ENCODE measurements around the gene KRT6A. TPM values are rescaled to one million over a fixed set of nuclear protein-coding genes. Genes with fewer than 3 reads are reported as not detected.

The KRT6A gene
- total RNA-seq, 1 donor from 2014 or later: 0.62 TPM

- no peak for DNase-seq
Observed at GRCh38 chr12:52524241-52524897, 31.3 kb upstream of the KRT6A start.

GRCh38 chr12:52523824-52524223, 30.8 kb upstream of the KRT6A start:
- DNase-seq: no peak

- DNase-seq: no peak
Observed at GRCh38 chr12:52522346-52523011, 29.4 kb upstream of the KRT6A start.

- no peak for DNase-seq
Observed at GRCh38 chr12:52521568-52522266, 28.7 kb upstream of the KRT6A start.

- DNase-seq: no peak
Observed at GRCh38 chr12:52521175-52521567, 28.1 kb upstream of the KRT6A start.

- DNase-seq: no peak
Observed at GRCh38 chr12:52519826-52520662, 27.0 kb upstream of the KRT6A start, which contains the start of gene KRT5. KRT5 (minus strand) TSS chr12:52520394; CDS start chr12:52520296, 98 bp downstream.

GRCh38 chr12:52519387-52519703, 26.3 kb upstream of the KRT6A start:
- DNase-seq: no peak

- no peak for DNase-seq
Observed at GRCh38 chr12:52518574-52519386, 25.7 kb upstream of the KRT6A start.

- no peak for DNase-seq
Observed at GRCh38 chr12:52517888-52518287, 24.8 kb upstream of the KRT6A start.

- DNase-seq: no peak
Observed at GRCh38 chr12:52517005-52517835, 24.2 kb upstream of the KRT6A start.

GRCh38 chr12:52515927-52516831, 23.1 kb upstream of the KRT6A start:
- DNase-seq: no peak

- no peak for DNase-seq
Observed at GRCh38 chr12:52515319-52515646, 22.2 kb upstream of the KRT6A start.

GRCh38 chr12:52514471-52515318, 21.6 kb upstream of the KRT6A start:
- no peak for DNase-seq

- no peak for DNase-seq
Observed at GRCh38 chr12:52513736-52514135, 20.7 kb upstream of the KRT6A start.

GRCh38 chr12:52508211-52508610, 15.2 kb upstream of the KRT6A start:
- no peak for DNase-seq

- no peak for DNase-seq
Observed at GRCh38 chr12:52506858-52507715, 14.0 kb upstream of the KRT6A start.

- DNase-seq: no peak
Observed at GRCh38 chr12:52502877-52503276, 9.8 kb upstream of the KRT6A start.

- DNase-seq: no peak
Observed at GRCh38 chr12:52501490-52501889, 8.4 kb upstream of the KRT6A start.
